Panc1 (cell line): ENCODE measurements around the gene NIFK. TPM values are rescaled to one million over a fixed set of nuclear protein-coding genes. Genes with fewer than 3 reads are reported as not detected.
"Not testable (repeated sequence)": the region's sequence is repeated elsewhere in the genome, so short reads cannot be mapped to it uniquely, and the experiment has no call there.

ENCODE experiments used
- ATAC-seq: fragments of 200-7000 bp; cut with Tn5 transposase; 2 replicates; pipeline ENCODE4 v1.9.1; 2020; ENCODE audit warnings: mild to moderate bottlenecking, moderate library complexity
- BruUV-seq: library from RNA; stranded (reverse); fragments of 400-500 nt; replicated peaks from 2 replicates; lab custom pipeline; 2021; lab: Mats Ljungman, UMichigan
- CTCF ChIA-PET: fragments of 300-600 bp; sonication (Branson Sonifier 250); formaldehyde crosslinking; loops from one replicate; lab custom pipeline; 2022; ENCODE audit warnings: antibody characterized with exemption; lab: Charles Lee
- POLR2A ChIA-PET: fragments of 300-600 bp; sonication (Branson Sonifier 250); formaldehyde crosslinking; loops from one replicate; lab custom pipeline; 2022; ENCODE audit warnings: antibody characterized with exemption; lab: Charles Lee
- DNase-seq: peaks from one replicate; pipeline ENCODE4 v3.0.0-alpha.2; 2010; ENCODE audit warnings: low read depth, low spot score
- H3K27ac ChIP-seq: 2 replicates; pipeline ENCODE4 v1.5.1; 2011; ENCODE audit warnings: mild to moderate bottlenecking, low read length, inconsistent platforms
- H3K27me3 ChIP-seq: fragments of 200-500 bp; sonication (Bioruptor generic); 2 replicates; pipeline ENCODE4 v1.6.0; 2014; ENCODE audit warnings: low read length, inconsistent platforms; ENCODE audit not compliant: control insufficient read depth, insufficient read depth
- H3K36me3 ChIP-seq: fragments of 200-500 bp; sonication (Bioruptor generic); 2 replicates; pipeline ENCODE4 v1.5.1; 2014; ENCODE audit warnings: inconsistent platforms, mild to moderate bottlenecking, low read length, moderate library complexity; ENCODE audit not compliant: control insufficient read depth, insufficient read depth
- H3K4me1 ChIP-seq: 2 replicates; pipeline ENCODE4 v1.5.1; 2011; ENCODE audit warnings: inconsistent platforms, mild to moderate bottlenecking, low read length, moderate library complexity; ENCODE audit not compliant: control insufficient read depth, insufficient read depth
- H3K4me3 ChIP-seq, 2 experiments: 2 replicates each; pipeline ENCODE4 v1.5.1; 2011 to 2012; ENCODE audit warnings: low read depth in 2 of 2, low read length in 2 of 2, mild to moderate bottlenecking in 2 of 2, inconsistent platforms in 1 of 2, moderate library complexity in 1 of 2
- H3K9me3 ChIP-seq: fragments of 200-500 bp; sonication (Bioruptor generic); 2 replicates; pipeline ENCODE4 v1.5.1; 2014; ENCODE audit warnings: low read depth, mild to moderate bottlenecking, inconsistent platforms, low read length, moderate library complexity; ENCODE audit not compliant: control insufficient read depth, insufficient read depth
- CTCF ChIP-seq: fragments of 450-650 bp; IDR thresholded peaks from 2 replicates; pipeline ENCODE4 v1.5.1; 2017; ENCODE audit warnings: mild to moderate bottlenecking
- POLR2AphosphoS5 ChIP-seq: IDR thresholded peaks from 2 replicates; pipeline ENCODE4 v1.6.1; 2012; ENCODE audit warnings: mild to moderate bottlenecking, low read depth, low read length, moderate library complexity
- REST ChIP-seq, 2 experiments: IDR thresholded peaks; 2 replicates each; pipeline ENCODE4 v1.6.1; 2011 to 2012; ENCODE audit warnings: low read depth in 2 of 2, control low read depth in 1 of 2, low read length in 1 of 2, mild to moderate bottlenecking in 1 of 2, moderate library complexity in 1 of 2; ENCODE audit not compliant: insufficient read depth in 1 of 2
- SIN3A ChIP-seq: IDR thresholded peaks from 2 replicates; pipeline ENCODE4 v1.6.1; 2012; ENCODE audit warnings: low read depth, mild to moderate bottlenecking, low read length, moderate library complexity, borderline replicate concordance; ENCODE audit not compliant: insufficient read depth
- TCF7L2 ChIP-seq: IDR thresholded peaks from 2 replicates; pipeline ENCODE4 v1.6.1; 2011; ENCODE audit warnings: mild to moderate bottlenecking, low read depth, low read length, inconsistent platforms
- in situ Hi-C: cut with HindIII; loops from 2 replicates; pipeline ENCODE4 v1.10.0; 2016; ENCODE audit warnings: low sequenced_read_pairs, low pct_unique_long_range_greater_than_20kb
- intact Hi-C: fragments of 100-400 bp; cut with micrococcal nuclease; formaldehyde crosslinking; loops from one replicate; pipeline ENCODE4 v1.10.0; 2022; ENCODE audit not compliant: unreplicated experiment
- total RNA-seq: library from RNA; stranded (reverse); gene quantifications from one replicate; pipeline ENCODE4 v1.2.1, GENCODE V29; 2021; ENCODE audit not compliant: unreplicated experiment

Gene NIFK
- total RNA-seq, 1 experiment from 2014 or later = 84.5 TPM

- no peak overlapping the region for H3K4me3 ChIP-seq
- TF ChIP-seq SIN3A (no peak), TCF7L2 (no peak), POLR2AphosphoS5 (no peak), CTCF (no peak), REST (IDR thresholded peaks at IDR 0.05; ENCODE audit: insufficient read depth in 1 of 2, low read depth in 2 of 2, low read length in 1 of 2) (no peak)
- no peak overlapping the region for H3K27ac ChIP-seq
- POLR2A ChIA-PET = no interaction called here
- in situ Hi-C loops = no loop called here
- H3K36me3 ChIP-seq = no peaks in the 10 kb centered on the region
- no peaks in the 10 kb centered on the region for H3K4me1 ChIP-seq
- no TSS peak for BruUV-seq
- no peaks in the 10 kb centered on the region for H3K27me3 ChIP-seq
- ATAC-seq (no peak), DNase-seq (no peak)
- intact Hi-C loops = loop anchor here (5.0 kb wide), 2 partner anchors 119 to 314 kb away; no protein-coding TSS in a partner anchor
- H3K9me3 ChIP-seq = no peaks in the 10 kb centered on the region
- CTCF ChIA-PET = no interaction called here
These were observed 20.5 kb downstream of the NIFK start for GRCh38 chr2:121716126-121716525.

- not testable (repeated sequence) for ATAC-seq, BruUV-seq
These were observed 25.2 kb downstream of the NIFK start for GRCh38 chr2:121711481-121711880.

More at GRCh38 chr2:121711481-121711880, 25.2 kb downstream of the NIFK start:
- H3K9me3 ChIP-seq, H3K27me3 ChIP-seq, H3K27ac ChIP-seq, DNase-seq, CTCF ChIA-PET, in situ Hi-C loops, H3K4me1 ChIP-seq, H3K36me3 ChIP-seq, intact Hi-C loops, H3K4me3 ChIP-seq, POLR2A ChIA-PET: not testable (repeated sequence)
- peak in 1 of 2 experiments; percentile 31; a peak in 1 of 4 replicates for TF ChIP-seq REST (IDR thresholded peaks at IDR 0.05; ENCODE audit: insufficient read depth in 1 of 2, low read depth in 2 of 2, low read length in 1 of 2)
